RPMI8226 (cell line): ENCODE measurements around the gene SNRPB.

Experiments
- DNase-seq: peaks from one replicate; pipeline ENCODE4 v3.0.0-alpha.2; 2015

SNRPB gene

DNA sequence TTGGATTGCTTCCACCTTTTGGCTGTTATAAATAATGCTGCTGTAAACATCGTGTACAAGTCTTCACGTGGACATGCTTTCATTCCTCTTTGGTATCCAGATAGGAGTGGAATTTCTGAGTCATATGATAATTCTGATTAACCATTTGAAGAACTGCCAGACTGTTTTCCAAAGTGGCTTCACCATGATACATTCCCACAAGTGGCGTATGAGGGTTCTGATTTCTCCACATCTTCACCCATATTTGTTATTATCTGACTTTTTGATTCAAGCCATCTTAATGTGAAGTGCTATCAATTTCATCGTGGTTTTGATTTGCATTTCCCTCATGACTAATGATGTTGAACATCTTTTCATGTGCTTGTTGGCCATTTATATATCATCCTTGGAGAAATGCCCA is 2.9 kb upstream of the SNRPB start:
- DNase-seq: no peak

DNA sequence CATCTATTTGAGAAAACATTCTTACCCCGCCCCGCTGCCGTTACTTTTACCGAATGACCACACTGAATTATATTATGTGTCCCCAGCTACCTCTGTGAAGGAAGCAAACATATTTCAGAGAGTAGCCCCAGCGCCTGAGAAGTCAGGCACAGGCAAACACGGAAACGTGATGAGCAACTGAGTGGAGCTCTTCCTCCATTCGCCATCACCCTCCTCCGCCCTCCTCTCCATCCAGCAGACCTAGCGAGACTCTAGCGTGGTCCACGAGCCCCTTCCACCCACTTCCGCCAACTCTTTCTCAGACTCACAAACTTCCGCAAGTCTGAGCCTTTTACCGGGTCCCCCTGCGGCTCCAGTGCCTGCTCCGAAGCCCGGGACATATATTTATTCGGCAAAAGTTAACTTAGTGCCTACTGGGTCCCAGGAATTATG is 582 bp downstream of the SNRPB start:
- DNase-seq: peak; percentile 64

DNA sequence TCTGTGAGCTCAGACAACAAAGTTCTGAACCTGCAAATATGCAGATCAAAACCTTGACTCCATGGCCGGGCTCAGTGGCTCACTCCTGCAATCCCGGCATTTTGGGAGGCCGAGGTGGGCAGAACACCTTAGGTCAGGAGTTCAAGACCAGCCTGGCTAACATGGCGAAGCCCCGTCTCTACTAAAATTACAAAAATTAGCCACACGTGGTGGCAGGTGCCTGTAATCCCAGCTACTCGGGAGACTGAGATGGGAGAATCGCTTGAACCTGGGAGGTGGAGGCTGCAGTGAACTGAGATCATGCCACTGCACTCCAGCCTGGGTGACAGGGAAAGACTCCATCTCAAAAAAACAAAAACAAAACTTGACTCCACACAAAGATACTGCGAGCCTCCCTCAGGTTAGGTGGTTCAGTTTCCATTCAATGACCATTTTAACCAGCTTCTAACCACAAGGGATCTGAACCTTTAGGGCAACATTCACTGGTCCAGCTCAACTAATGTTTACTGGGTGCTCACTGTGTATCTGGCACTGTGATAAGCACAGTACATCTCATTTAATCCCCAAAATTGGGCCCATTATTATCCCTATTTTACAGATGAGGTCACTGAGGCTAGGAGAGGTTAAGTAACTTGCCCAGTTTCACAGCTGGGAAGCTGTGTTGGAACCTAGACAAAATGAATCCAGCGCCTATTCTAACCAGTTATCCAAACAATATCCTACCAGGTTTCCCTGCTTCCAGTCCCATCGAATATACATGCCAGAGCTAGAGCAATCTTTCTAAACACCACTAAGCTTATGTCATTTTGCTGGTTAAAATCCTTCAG is 1.8 kb downstream of the SNRPB start:
- DNase-seq: no peak

DNA sequence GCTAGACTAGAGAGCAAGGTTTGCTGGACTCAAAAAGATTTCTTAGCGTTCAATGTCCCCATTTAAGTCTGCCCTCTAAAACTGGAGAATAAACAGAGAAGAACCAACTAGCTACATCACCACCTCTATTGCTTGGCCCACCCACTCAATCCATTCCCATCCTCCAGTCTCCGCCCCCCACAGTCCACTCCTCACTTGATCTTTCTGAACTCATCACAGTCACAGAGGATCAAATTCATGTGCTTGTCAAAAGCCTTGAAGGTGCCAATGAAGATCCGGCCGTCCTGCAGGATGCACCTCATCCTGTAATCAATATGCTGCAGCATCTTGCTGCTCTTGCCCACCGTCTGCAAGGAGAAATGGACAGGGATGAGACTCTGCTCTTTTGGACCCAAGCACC is 3.2 kb downstream of the SNRPB start:
- DNase-seq: no peak

- DNase-seq: no peak
Observed at GRCh38 chr20:2465100-2465499, 5.5 kb downstream of the SNRPB start.

DNA sequence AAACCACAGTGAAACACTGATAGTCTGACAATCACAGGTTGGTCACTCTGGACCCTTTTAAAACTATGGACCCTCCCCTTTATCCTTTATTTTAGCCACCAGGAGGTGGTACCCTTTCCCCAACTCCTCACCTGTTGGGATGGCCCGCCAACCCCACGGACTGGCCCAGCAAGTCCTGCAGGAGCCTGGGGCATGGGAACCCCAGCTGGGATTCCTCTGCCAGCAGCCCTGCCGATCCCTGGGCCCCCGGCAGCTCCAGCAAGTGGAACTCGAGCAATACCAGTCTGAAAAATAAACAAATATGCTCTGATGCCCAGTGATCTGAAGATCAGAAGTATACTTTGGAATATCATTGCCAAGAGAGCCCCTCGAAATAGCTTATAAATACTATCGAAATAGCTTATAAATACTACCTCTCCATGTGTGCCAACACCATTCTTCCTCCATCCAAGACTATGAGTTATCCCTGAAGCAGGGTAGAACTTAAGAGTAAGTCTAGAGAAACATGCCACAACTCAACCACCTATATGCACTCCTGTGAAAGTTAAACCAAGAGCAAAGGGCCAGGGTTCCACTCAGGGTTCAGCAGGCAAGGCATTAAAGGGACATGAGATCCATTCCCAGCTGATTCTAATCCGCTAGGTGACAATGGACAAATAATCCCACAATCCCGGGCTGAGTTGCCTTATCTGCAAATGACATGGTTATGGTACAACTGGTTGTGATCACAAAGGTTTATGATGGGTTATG is 6.8 kb downstream of the SNRPB start:
- no peak for DNase-seq

DNA sequence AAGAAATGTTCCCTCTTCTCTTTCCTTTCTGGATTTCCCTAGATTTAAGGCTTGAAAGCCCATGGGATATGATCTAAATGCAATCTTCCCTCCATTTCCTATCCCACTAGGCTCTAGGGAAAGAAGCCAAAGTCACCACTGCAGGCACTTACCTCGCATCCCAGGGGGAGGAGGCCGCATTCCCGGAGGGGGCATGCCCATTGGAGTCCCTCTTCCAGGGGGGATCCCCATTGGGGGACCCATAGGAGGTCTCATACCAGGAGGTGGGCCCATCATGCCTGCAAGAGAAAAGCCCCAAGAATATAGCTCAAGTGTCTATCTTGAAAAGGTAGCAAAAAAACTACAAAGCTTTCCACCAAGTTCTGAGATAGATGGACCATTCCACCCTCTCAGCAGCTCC is 8.1 kb downstream of the SNRPB start:
- no peak for DNase-seq

DNA sequence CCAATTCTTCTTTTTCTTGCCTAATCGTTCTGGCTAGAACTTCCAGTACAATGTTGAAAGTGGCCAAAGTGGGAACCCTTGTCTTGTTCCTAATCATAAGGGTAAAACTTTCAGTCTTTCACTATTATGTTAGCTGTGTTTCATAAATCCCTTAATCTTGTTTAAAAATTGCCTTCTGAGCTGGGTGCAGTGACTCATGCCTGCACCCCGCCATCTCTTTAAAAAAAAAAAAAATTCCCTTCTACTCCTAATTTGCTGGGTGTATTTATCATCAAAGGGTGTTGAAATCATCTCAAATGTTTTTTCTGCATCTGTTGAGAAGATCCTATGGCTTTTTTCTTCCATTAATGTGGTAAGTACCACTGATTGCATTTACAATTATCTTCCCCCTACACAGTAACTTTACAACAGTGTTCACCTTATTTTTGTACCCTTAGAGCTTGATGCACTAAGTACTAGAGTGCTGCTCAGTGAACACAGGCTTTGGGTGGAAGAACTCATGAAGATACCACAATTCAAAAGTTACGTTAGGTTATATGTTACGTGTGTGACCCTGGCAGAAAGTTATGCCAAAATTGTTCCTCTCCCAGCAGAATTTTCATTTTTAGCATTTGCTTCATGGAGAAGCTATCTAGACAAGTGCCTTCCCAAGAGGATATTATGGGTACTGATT is 9.7 kb downstream of the SNRPB start:
- DNase-seq: no peak

GRCh38 chr20:2459981-2460751 is 10.4 kb downstream of the SNRPB start:
- DNase-seq: no peak

DNA sequence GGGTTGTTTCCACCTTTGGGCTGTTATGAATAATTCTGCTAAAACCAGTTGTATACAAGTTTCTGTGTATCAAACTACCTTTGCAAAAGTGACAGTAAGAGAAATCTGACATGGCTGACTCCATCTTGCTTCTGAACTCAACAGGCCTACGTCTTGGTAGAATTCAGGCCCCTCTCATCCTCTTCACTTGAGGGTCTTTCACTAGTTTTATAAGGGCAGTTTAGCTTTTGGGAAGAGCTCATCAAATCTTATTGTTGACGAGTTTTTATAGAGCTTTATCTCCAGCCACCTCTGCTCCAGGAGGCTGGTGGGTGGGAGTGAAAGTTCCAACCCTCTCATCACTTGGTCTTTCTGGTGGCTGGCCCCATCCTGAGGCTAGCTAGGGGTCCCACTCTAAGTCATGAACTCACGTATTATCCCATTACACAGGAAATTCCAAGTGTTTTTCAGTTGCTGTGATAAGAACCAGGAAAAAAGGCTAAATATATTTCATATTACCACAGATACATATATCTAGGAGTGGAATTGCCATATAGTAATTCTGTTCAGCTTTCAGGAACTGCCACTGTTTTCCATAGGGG is 11.6 kb downstream of the SNRPB start:
- DNase-seq: no peak

DNA sequence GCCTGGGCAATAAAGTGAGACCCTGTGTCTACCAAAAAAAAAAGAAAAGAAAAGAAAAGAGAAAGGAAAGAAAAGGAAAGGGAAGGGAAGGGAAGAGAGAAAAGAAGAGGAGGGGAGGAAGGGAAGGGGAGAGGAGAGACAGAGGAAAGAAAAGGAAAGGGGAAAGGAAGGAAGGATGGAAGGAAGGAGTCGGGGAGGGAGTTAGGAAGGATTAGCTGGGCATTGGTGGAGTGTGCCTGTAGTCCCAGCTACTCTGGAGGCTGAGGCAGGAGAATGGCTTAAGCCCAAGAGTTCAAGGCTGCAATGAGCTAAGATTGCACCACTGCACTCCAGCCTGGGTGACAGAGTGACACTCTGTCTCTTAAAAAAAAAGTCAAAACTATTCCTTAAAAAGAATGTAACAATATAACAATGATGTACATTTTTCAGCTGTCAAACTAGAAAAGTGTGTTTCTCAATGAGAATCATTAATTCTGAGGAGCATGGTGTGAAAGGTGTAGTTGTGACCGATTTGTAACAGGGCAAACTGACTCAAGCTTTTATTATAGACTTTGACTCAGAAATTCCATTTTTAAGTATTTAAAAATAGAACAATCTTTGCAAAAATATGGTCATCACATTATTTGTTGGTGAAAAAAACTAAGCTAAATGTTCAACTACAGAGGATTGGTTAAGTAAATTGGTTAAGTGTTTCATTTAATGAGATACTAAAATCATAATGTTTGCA is 14.7 kb downstream of the SNRPB start:
- DNase-seq: no peak

DNA sequence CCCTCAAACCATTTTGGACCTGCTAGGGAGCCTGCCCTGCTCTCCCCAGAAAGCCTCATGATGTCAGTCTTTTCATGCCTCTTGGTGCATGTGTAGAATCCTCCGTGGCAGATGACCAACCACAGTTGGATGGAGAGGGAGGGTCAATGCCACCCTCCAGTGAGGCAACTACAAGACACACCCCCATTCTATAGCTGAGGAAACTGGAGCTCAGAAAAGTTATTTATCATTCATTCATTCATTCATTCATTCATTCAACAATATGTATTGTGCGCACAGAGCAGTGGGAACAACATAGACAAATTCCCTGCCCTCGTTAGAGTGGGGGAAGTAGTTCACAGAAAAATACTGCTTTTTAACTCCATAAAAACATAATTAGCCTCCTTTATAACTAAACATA is 16.8 kb downstream of the SNRPB start:
- no peak for DNase-seq

DNA sequence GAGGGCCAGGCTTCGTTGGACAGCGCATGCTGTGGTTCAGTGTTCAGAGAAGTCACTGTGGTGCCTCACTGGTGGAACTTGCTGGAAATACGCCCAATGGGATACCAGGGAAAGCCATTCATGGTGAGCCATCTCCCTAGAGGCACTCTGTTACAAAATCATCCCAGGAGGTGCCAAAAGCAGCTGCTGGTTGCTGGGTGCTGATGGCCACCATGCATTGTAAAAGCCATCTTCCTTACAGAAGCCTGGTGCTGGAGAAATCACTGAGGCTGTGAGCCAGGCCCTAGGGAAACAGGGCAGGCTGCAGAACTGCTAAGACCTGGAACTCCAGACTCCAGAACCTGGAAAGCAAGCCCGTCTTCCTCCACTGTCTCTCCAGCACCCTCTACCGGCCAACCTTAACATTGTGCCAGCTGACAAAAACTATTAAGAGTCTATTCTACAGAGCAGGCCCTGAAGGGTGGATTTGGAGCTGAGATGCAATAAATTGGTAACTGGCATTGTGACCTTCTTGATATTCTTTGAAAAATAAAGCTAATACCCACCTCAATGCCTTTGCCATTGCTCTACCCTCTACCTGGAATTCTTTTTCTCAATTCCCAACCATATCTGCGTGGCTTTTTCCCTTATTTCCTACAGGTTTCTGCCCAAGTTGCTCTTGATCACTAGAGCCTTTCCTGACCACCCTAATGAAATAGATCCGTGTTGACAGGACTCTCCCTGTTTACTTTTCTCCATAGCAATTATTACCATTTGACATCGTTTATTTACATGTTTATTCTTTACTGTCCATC is 18.5 kb downstream of the SNRPB start:
- DNase-seq: peak; percentile 70

- DNase-seq: no peak
Observed at GRCh38 chr20:2451422-2451821, 19.2 kb downstream of the SNRPB start.

DNA sequence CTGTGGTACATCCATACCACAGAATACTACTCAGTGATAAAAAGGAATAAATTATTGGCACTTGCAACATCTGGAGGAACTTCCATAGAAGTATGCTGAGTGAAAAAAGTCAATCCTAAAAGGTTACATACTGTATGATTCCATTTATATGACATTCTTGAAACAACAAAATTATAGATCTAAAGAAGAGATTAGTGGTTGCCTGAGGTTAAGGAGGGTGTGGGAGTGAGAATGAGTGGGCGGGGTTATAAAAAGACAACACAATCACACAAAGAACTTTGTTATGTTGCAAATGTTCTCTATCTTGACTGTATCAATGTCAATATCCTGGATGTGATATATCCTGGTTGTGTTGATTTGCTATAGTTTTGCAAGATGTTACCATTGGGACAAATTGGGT is 21.2 kb downstream of the SNRPB start:
- no peak for DNase-seq

DNA sequence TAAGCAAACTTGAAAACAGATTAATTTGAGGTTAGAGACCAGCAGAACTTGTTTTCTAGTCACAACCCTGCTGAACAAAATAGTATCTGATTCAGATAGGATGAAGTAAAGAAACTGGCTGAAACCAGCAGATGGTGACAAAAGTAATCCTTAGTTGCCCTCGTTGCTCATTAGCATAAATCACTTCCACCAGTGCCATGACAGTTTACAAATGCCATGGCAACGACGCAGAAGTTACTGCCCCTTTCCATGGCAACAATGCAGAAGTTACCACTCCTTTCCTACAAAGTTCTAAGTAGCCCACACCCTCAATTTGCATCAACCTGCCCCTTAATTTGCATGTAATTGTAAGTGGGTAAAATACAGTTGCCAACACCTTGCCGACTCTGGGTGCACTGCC is 23.7 kb downstream of the SNRPB start:
- peak; percentile 11 for DNase-seq

DNA sequence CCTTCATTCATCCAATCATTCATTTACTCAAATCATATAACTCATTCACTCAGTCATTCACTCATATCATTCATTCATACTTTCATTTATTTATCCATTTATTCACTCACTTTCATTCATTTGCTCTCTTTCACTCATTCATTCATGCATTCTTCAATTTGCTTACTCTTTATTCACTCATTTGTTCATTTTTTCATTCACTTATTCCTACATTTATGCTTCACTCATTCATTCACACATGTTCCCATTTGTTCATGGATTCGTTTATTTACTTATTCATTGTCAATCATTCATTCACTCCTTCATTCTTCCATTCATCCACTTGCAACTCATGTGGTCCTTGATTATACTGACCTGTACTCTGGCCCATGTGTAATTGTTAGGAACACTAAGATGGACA is 39.4 kb downstream of the SNRPB start:
- no peak for DNase-seq

DNA sequence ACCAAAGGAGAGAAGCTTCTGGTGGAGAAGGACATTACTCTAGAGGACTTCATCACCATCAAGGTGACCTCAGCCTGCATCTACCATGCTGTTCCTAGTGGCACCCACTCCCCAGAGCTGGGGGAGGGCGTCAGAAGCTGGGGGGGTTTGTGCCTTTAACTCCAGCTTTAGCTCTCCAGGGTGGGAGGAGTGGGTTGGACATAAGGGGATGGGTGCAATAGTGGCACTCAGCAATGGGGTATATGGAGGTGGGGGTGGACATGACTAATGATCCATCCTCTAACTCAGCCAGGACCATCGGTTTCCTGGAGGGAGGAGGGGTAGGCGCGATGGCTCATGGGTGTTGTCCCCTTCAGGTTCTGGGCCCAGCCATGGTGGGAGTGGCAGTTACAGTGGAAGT is 40.1 kb downstream of the SNRPB start:
- no peak for DNase-seq

- no peak for DNase-seq
Observed at GRCh38 chr20:2429051-2429450, 41.5 kb downstream of the SNRPB start.

DNA sequence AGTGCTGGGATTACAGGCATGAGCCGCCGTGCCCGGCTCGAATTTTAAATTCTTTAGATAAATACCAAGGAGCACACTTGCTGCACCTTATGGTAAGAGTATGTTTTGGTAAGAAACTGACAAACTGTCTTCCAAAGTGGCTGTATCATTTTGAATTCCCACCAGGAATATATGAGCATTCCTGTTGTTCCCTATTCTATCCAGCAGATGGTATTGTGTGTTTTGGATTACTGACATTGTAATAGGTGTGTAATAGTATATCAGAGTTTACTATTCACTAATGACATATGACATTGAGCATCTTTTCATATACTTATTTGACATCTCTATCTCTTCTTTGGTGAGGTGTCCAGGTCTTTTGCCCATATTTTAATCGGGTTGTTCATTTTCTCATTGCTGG is 49.3 kb downstream of the SNRPB start:
- no peak for DNase-seq

GRCh38 chr20:2420510-2420909 is 50.1 kb downstream of the SNRPB start:
- DNase-seq: no peak
